Vagina (tissue), 2 donors: ENCODE results near the gene NEU2. TPM values are rescaled to one million over a fixed set of nuclear protein-coding genes. Genes with fewer than 3 reads are reported as not detected.
"Not testable (repeated sequence)": the region's sequence is repeated elsewhere in the genome, so short reads cannot be mapped to it uniquely, and the experiment has no call there.

Source experiments
- DNase-seq, 2 donors: peaks; one replicate each; pipeline ENCODE4 v3.0.0-alpha.2; 2017; ENCODE audit errors: extremely low spot score in 2 of 2
- H3K27ac ChIP-seq: fragments of 200-600 bp; sonication (generic); one replicate; pipeline ENCODE4 v1.5.1; 2019
- H3K27me3 ChIP-seq: fragments of 200-600 bp; sonication (generic); one replicate; pipeline ENCODE4 v1.5.1; 2019
- H3K36me3 ChIP-seq, 2 donors: fragments of 200-600 bp; sonication (generic); one replicate each; pipeline ENCODE4 v1.5.1; 2017 to 2019
- H3K4me1 ChIP-seq: fragments of 200-600 bp; sonication (generic); one replicate; pipeline ENCODE4 v1.5.1; 2019
- H3K4me3 ChIP-seq, 2 donors: fragments of 200-600 bp; sonication (generic); 1 replicate in 1 of 2; 2 replicates in 1 of 2; pipeline ENCODE4 v1.5.1; 2016 to 2019
- H3K9me3 ChIP-seq: fragments of 200-600 bp; sonication (generic); one replicate; pipeline ENCODE4 v1.5.1; 2019
- CTCF ChIP-seq, 3 experiments: fragments of 450-650 bp in 2 of 3; fragments of 200-600 bp in 1 of 3; sonication (generic) in 1 of 3; IDR thresholded peaks; one replicate each; pipeline ENCODE4 v1.5.1; 2017 to 2019; ENCODE audit warnings: antibody characterized with exemption in 3 of 3, mild to moderate bottlenecking in 2 of 3, moderate library complexity in 2 of 3
- POLR2A ChIP-seq, 2 donors: fragments of 450-650 bp; IDR thresholded peaks; one replicate each; pipeline ENCODE4 v1.6.1; 2017; ENCODE audit warnings: antibody characterized with exemption in 2 of 2, mild to moderate bottlenecking in 2 of 2, moderate library complexity in 2 of 2
- POLR2AphosphoS5 ChIP-seq, 2 donors: sonication (generic); formaldehyde crosslinking; IDR thresholded peaks; one replicate each; pipeline ENCODE4 v1.9.0; 2017; ENCODE audit warnings: antibody characterized with exemption in 2 of 2, mild to moderate bottlenecking in 2 of 2, low read depth in 1 of 2; ENCODE audit not compliant: insufficient read depth in 1 of 2
- intact Hi-C: fragments of 100-400 bp; cut with DNase I; formaldehyde crosslinking; loops from one replicate; pipeline ENCODE4 v1.15.1; 2023
- total RNA-seq: library from RNA; depleted of rRNA; stranded (reverse); fragments of >200 nt; gene quantifications from one replicate; pipeline ENCODE4 v1.2.3, GENCODE V29; 2016

Gene NEU2
- total RNA-seq, 1 donor from 2014 or later = not detected

- Histone ChIP-seq H3K4me1 (peaks cover 13% of the 10 kb centered on the region), H3K36me3 (no peaks in the 10 kb centered on the region), H3K27me3 (no peaks in the 10 kb centered on the region), H3K9me3 (no peaks in the 10 kb centered on the region), H3K4me3 (no peak overlapping the region), H3K27ac (no peak overlapping the region)
- peak in 1 of 2 donors; percentile 84 for DNase-seq
- TF ChIP-seq POLR2A (IDR thresholded peaks at IDR 0.05) = no peak
- TF ChIP-seq POLR2AphosphoS5 (IDR thresholded peaks at IDR 0.05; ENCODE audit: insufficient read depth in 1 of 2, low read depth in 1 of 2) = peak; percentile 28 to 49
- TF ChIP-seq CTCF (IDR thresholded peaks at IDR 0.05) = no peak
- intact Hi-C loops = no loop called here
Observed at GRCh38 chr2:233051241-233052149, 19.0 kb downstream of the NEU2 start.

- DNase-seq, intact Hi-C loops, H3K4me3 ChIP-seq, H3K9me3 ChIP-seq, H3K27ac ChIP-seq, H3K36me3 ChIP-seq, H3K27me3 ChIP-seq: not testable (repeated sequence)
- peaks cover 13% of the 10 kb centered on the region for H3K4me1 ChIP-seq
Observed at GRCh38 chr2:233052517-233052916, 20.0 kb downstream of the NEU2 start.

- Histone ChIP-seq H3K4me3 (no peak overlapping the region), H3K27ac (no peak overlapping the region), H3K9me3 (no peaks in the 10 kb centered on the region), H3K36me3 (no peaks in the 10 kb centered on the region), H3K4me1 (peaks cover 13% of the 10 kb centered on the region), H3K27me3 (no peaks in the 10 kb centered on the region)
- intact Hi-C loops = no loop called here
- DNase-seq = no peak
- TF ChIP-seq POLR2AphosphoS5 (IDR thresholded peaks at IDR 0.05; ENCODE audit: insufficient read depth in 1 of 2, low read depth in 1 of 2) = no peak
- peak; percentile 48 to 74 (median 68) for TF ChIP-seq CTCF (IDR thresholded peaks at IDR 0.05)
Observed at GRCh38 chr2:233053928-233054784, 21.7 kb downstream of the NEU2 start.

GRCh38 chr2:233055362-233055761 is 22.9 kb downstream of the NEU2 start:
- Histone ChIP-seq H3K4me3 (no peak overlapping the region), H3K9me3 (no peaks in the 10 kb centered on the region), H3K4me1 (peaks cover 13% of the 10 kb centered on the region), H3K27me3 (no peaks in the 10 kb centered on the region), H3K27ac (no peak overlapping the region), H3K36me3 (no peaks in the 10 kb centered on the region)
- DNase-seq = no peak
- TF ChIP-seq CTCF (IDR thresholded peaks at IDR 0.05) (no peak), POLR2A (IDR thresholded peaks at IDR 0.05) (no peak), POLR2AphosphoS5 (IDR thresholded peaks at IDR 0.05; ENCODE audit: insufficient read depth in 1 of 2, low read depth in 1 of 2) (no peak)
- intact Hi-C loops = no loop called here

GRCh38 chr2:233056961-233057605 is 24.6 kb downstream of the NEU2 start:
- Histone ChIP-seq H3K4me1 (peaks cover 6% of the 10 kb centered on the region), H3K27ac (no peak overlapping the region), H3K27me3 (no peaks in the 10 kb centered on the region), H3K9me3 (no peaks in the 10 kb centered on the region), H3K4me3 (no peak overlapping the region), H3K36me3 (no peaks in the 10 kb centered on the region)
- intact Hi-C loops = no loop called here
- no peak for TF ChIP-seq POLR2AphosphoS5 (IDR thresholded peaks at IDR 0.05; ENCODE audit: insufficient read depth in 1 of 2, low read depth in 1 of 2)
- no peak for TF ChIP-seq CTCF (IDR thresholded peaks at IDR 0.05)
- TF ChIP-seq POLR2A (IDR thresholded peaks at IDR 0.05) = no peak
- DNase-seq = no peak
